Activated CD4-positive, alpha-beta T cell treated with anti-CD3 and anti-CD28 coated beads, Interleukin-2, amount 10 ng/mL, durations not matched to agents 24 days and 14 days (primary cell): Measurements from ENCODE around the gene SAMD4A. TPM values are rescaled to one million over a fixed set of nuclear protein-coding genes. Genes with fewer than 3 reads are reported as not detected.

Experiments used
- DNase-seq: peaks from one replicate; pipeline ENCODE4 v3.0.0; 2022
- H3K27ac Mint-ChIP-seq: one replicate; pipeline ENCODE4 v1.8.0; 2022; ENCODE audit warnings: mild to moderate bottlenecking, mixed read lengths
- H3K27me3 Mint-ChIP-seq: one replicate; pipeline ENCODE4 v1.8.0; 2022; ENCODE audit warnings: mixed read lengths
- H3K36me3 Mint-ChIP-seq: one replicate; pipeline ENCODE4 v1.8.0; 2022; ENCODE audit warnings: low read depth, mild to moderate bottlenecking, mixed read lengths
- H3K4me1 Mint-ChIP-seq: one replicate; pipeline ENCODE4 v1.8.0; 2021; ENCODE audit warnings: mixed read lengths
- H3K4me3 Mint-ChIP-seq: one replicate; pipeline ENCODE4 v1.8.0; 2022; ENCODE audit warnings: mild to moderate bottlenecking, moderate library complexity, mixed read lengths
- H3K9me3 Mint-ChIP-seq: one replicate; pipeline ENCODE4 v1.8.0; 2021; ENCODE audit warnings: mixed read lengths
- intact Hi-C: fragments of 100-400 bp; cut with micrococcal nuclease; formaldehyde crosslinking; loops from one replicate; pipeline ENCODE4 v1.15.1; 2023
- total RNA-seq: library from RNA; stranded (reverse); gene quantifications from 2 replicates; pipeline ENCODE4 v1.2.3, GENCODE V29; 2022

Gene SAMD4A
- total RNA-seq, 1 donor from 2014 or later, result 4.6 TPM

DNA sequence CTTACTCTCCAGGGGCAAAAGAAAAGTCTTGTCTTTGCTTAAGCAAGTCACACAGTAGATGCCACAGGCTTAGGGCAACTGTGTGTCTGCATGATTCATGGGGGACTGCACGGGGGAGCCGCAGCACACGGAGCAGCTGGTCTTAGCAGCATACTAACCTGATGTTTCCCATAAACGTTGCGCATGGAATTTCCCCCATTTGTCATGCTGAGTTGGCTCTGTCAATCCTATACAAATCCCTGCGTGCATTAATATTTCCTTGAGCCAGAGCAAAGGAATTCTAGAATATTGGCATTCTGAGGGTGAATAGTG, 71.2 kb downstream of the SAMD4A start:
- Mint-ChIP-seq H3K27ac (no peak overlapping the region), H3K4me3 (no peak overlapping the region), H3K4me1 (no peaks in the 10 kb centered on the region), H3K27me3 (peaks cover 5% of the 10 kb centered on the region), H3K36me3 (no peaks in the 10 kb centered on the region), H3K9me3 (no peaks in the 10 kb centered on the region)
- DNase-seq, result no peak
- intact Hi-C loops, result no loop called here

DNA sequence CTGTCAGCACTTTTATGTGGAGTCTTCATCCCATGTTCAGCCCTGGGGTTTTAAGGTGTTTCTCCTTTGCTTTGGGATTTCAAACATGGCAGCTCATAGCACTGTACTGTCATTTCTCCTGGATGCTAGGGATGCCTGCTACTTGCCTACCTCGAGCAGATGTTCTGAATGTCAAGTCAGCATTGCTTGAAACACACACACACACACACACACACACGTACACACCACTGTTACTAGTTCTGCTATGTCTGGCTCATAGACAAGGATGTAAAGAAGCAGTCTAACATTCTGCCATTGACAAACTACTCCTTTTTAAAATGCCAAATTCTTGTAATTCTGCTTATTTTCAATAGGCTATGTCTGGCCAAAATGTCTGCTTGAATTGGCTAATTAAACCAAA, 72.7 kb downstream of the SAMD4A start:
- Mint-ChIP-seq H3K4me3 (no peak overlapping the region), H3K36me3 (no peaks in the 10 kb centered on the region), H3K27me3 (peaks cover 5% of the 10 kb centered on the region), H3K4me1 (no peaks in the 10 kb centered on the region), H3K27ac (no peak overlapping the region), H3K9me3 (no peaks in the 10 kb centered on the region)
- no peak for DNase-seq
- intact Hi-C loops, result no loop called here

DNA sequence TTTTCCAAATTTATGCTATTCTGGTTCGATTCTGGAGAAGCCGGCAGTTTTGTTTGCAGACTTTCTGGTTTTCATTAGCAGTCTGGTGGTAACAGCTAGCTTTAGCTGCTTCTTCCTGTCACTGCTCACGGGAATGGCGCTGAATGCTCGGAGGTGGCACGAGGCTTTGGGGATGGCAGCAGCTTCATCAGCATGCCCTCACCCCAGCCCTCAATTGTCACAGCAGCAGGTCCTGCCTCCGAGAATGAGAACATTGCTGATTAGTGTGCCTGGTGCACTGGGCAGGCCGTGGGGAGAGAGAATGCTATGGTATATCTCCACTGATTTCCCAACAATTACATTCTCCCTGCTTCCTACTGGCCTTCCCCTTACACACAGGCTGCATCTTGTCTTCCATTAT, 73.6 kb downstream of the SAMD4A start:
- Mint-ChIP-seq H3K4me3 (no peak overlapping the region), H3K36me3 (no peaks in the 10 kb centered on the region), H3K9me3 (no peaks in the 10 kb centered on the region), H3K27ac (no peak overlapping the region), H3K4me1 (no peaks in the 10 kb centered on the region), H3K27me3 (peaks cover 5% of the 10 kb centered on the region)
- intact Hi-C loops, result no loop called here
- DNase-seq, result no peak

DNA sequence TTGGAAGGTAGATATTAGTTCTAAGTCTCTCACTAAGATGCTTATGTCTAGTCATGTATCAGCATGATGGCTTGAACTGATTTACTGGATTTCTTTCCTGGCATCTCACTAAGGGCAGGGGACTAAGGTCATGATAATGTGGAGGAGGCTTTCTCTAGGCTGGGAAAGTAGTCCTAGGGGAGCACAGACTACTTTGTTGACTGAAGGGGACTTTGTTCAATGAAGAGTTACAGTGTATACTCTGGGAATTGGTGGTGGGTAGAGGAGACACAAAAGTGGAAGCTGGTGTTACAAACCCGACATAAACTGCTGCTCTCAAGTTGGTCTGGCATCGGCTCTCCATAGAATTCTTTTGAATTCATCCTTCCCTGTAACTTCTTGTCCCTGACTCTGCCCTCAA, 75.2 kb downstream of the SAMD4A start:
- Mint-ChIP-seq H3K4me1 (peaks cover 2% of the 10 kb centered on the region), H3K9me3 (no peaks in the 10 kb centered on the region), H3K4me3 (no peak overlapping the region), H3K27me3 (peaks cover 5% of the 10 kb centered on the region), H3K36me3 (no peaks in the 10 kb centered on the region), H3K27ac (no peak overlapping the region)
- no peak for DNase-seq
- intact Hi-C loops, result loop anchor here (2.0 kb wide), 1 partner anchor 77 kb away; no protein-coding TSS in a partner anchor

DNA sequence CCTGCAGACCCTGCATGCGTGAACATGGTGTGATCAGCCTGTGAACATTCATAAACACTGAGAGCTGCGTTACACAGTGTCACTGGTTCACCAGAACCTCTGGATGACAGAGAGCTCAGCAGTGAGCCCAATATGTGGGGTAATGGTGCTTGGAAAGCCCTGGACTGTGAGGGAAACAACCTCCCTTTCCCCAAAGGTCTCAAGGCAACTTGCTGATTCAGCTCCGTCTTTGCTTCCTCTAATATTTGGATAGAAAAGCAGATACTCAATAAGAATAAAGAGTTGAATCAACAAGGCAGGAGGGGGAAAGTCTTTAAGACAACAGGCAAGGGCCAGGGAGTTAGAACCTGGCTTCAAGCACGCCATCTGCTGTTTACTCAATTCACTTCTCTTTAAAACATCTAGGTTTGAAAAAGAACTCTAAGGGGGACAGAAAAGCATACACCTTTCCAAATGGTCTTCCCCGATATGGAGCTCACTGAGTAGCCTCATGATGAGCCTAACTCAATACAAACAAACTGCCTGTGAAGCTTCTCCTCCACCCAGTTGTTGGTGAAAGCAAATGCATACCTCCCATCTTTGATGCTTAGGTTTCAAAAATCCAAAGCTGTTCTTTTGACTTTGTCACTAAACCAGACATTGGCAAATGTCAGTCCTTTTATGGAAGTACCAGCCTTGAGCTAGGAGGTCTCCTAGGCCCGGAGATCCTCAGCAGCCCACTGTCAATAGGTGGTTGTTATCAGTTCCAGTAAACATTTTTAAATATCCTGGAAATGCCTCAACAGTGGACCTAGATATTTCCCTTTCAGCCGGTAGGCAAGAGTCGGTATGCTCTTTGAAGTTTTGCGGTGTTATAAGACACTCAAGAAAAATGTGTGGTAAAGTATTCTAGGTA, 76.1 kb downstream of the SAMD4A start:
- peaks cover 5% of the 10 kb centered on the region for H3K27me3 Mint-ChIP-seq
- H3K9me3 Mint-ChIP-seq, result no peaks in the 10 kb centered on the region
- peak; percentile 66 for DNase-seq
- no peak overlapping the region for H3K27ac Mint-ChIP-seq
- intact Hi-C loops, result loop anchor here (2.0 kb wide), 1 partner anchor 78 kb away; no protein-coding TSS in a partner anchor
- H3K4me3 Mint-ChIP-seq, result no peak overlapping the region
- no peaks in the 10 kb centered on the region for H3K36me3 Mint-ChIP-seq
- peaks cover 2% of the 10 kb centered on the region for H3K4me1 Mint-ChIP-seq

DNA sequence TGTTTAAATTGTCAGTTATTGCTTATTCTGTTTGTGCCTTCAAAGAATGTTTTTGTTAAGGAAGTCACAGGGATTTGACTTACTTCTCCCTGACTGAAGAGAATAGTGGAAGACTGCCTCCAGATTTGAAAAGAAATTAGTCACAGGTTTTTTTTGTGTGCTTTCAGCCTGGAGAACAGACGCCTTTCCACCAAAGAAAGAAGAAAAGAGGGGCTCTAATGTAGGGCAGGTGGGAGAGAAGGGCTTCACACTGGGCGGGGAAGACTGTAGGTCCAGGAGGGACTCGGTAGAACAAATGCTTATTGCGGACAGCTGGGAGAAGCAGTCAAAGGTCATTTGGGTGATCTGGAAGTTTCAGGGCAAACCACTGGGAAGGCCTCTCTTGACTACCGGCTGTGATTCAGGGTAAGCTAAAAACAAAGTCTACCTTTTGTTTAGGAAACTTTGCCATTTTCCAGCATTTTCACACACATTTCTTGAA, 76.8 kb downstream of the SAMD4A start:
- peaks cover 5% of the 10 kb centered on the region for H3K27me3 Mint-ChIP-seq
- no peaks in the 10 kb centered on the region for H3K9me3 Mint-ChIP-seq
- H3K4me1 Mint-ChIP-seq, result peaks cover 2% of the 10 kb centered on the region
- no peak for DNase-seq
- intact Hi-C loops, result loop anchor here (2.0 kb wide), 1 partner anchor 79 kb away; no protein-coding TSS in a partner anchor
- no peaks in the 10 kb centered on the region for H3K36me3 Mint-ChIP-seq
- no peak overlapping the region for H3K27ac Mint-ChIP-seq
- H3K4me3 Mint-ChIP-seq, result no peak overlapping the region

DNA sequence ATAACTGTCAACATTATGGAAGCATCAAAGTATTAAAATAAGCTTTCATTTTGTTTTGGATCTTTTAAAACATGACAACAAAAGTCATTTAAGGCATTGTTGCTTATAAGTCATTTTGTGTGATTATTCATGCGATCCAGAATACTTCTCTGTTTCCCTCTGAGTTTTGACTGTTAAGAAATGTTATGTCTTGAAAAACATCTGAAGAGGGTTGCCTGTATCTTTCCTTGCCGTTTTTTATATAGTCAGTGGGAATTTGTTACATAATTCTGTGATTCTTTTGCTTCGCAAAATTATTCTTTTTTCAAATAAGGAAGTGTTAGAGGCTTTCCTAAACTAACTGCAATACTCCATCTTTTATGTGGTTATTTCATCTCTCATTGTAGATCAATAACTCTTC, 78.7 kb downstream of the SAMD4A start:
- Mint-ChIP-seq H3K27me3 (peaks cover 8% of the 10 kb centered on the region), H3K9me3 (no peaks in the 10 kb centered on the region), H3K36me3 (no peaks in the 10 kb centered on the region), H3K4me3 (no peak overlapping the region), H3K4me1 (peaks cover 6% of the 10 kb centered on the region), H3K27ac (no peak overlapping the region)
- intact Hi-C loops, result loop anchor here (1.0 kb wide), 1 partner anchor 23 kb away; no protein-coding TSS in a partner anchor
- no peak for DNase-seq

DNA sequence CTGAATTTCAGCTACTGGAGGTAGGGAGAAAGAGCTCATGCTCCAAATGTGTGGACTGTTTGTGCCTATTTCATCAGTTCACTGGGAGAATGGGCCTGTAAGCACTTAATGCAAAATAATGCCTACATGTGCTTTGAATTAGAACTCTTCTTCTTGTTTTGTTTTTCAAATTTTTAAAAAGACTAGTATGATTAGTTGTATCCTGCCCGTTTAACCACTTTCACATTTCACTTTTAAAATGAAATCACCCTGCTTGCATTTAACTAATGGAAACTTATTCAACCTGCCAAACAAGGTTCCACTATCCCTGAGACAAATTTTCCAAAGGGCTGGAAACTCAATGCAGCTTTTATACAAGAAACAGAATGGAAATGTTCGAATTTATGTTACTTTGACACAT, 79.7 kb downstream of the SAMD4A start:
- intact Hi-C loops, result loop anchor here (1.0 kb wide), 1 partner anchor 24 kb away; no protein-coding TSS in a partner anchor
- Mint-ChIP-seq H3K4me3 (no peak overlapping the region), H3K27me3 (peaks cover 6% of the 10 kb centered on the region), H3K36me3 (no peaks in the 10 kb centered on the region), H3K27ac (no peak overlapping the region), H3K9me3 (no peaks in the 10 kb centered on the region), H3K4me1 (peaks cover 7% of the 10 kb centered on the region)
- DNase-seq, result no peak

DNA sequence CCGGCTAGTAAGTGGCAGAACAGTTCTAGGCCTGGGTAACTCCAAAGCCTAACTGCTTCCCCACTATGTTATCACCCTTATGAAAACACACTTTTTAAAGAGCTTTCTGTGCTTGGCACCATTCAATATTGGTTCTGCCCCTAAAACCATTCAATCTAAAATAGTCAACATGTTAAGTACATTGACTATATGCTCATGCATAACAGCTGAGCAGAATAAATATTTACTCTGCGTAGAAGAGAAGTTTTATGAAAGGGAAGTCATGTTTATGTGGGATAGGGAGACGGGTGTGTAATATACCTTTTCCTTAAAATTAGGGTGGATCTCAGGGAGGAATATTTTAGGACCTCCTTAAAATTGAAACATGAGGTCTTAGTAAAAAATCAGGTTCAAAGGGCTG, 80.5 kb downstream of the SAMD4A start:
- intact Hi-C loops, result no loop called here
- Mint-ChIP-seq H3K27me3 (peaks cover 12% of the 10 kb centered on the region), H3K4me3 (no peak overlapping the region), H3K9me3 (no peaks in the 10 kb centered on the region), H3K4me1 (peaks cover 7% of the 10 kb centered on the region), H3K27ac (no peak overlapping the region), H3K36me3 (no peaks in the 10 kb centered on the region)
- no peak for DNase-seq

DNA sequence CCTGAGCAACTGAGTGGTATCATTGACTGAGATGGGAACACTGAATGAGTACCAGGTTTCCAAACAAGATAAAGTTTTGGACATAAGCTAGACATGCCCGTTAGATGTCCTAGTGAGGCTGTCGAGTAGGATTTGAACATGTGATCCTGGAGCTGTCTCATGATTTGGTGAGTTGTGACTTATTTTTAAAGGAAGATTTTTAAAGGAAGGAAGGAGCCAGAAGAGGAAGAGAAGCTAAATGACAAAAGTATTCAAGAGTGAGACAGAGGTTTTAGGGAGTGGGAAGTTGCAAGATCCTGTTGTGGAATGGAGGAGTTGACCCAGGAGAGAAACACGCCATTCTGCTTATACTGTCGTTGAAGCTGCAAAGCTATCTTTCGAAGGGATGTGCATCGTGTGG, 82.1 kb downstream of the SAMD4A start:
- Mint-ChIP-seq H3K36me3 (no peaks in the 10 kb centered on the region), H3K27ac (no peak overlapping the region), H3K4me1 (peaks cover 7% of the 10 kb centered on the region), H3K27me3 (peaks cover 20% of the 10 kb centered on the region), H3K9me3 (no peaks in the 10 kb centered on the region), H3K4me3 (no peak overlapping the region)
- intact Hi-C loops, result no loop called here
- DNase-seq, result no peak

DNA sequence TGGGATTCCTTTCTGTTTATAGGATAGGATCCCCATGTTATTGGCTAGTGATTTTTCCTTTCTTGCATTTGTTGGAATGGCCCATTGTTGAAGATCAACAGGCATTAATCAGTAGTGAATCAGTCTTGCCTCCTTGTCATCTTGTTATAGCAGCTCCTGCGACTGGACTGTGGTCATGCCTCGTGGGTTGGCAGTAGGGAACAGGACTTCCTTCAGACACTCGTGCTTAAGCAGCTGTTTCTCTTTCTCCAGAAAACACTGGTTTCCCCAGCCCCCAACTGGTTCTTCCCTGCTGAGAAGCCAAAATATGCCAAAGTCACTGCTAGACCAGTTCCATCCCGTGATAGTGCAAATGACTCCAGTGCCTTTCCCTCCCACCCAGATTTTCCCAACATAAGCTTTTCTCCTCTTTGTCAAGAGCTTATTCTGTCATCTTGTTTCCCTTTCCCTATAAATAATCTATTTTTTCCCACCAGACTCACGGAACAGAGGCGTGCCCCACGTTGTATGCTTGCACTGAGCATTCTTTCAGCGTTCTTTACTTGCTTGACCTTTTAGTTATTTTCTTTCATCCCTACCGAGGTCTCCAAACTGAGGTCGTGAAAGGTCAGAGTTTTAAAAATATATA, 83.5 kb downstream of the SAMD4A start:
- no peak overlapping the region for H3K4me3 Mint-ChIP-seq
- H3K4me1 Mint-ChIP-seq, result peaks cover 7% of the 10 kb centered on the region
- intact Hi-C loops, result no loop called here
- H3K36me3 Mint-ChIP-seq, result no peaks in the 10 kb centered on the region
- H3K9me3 Mint-ChIP-seq, result no peaks in the 10 kb centered on the region
- no peak overlapping the region for H3K27ac Mint-ChIP-seq
- H3K27me3 Mint-ChIP-seq, result peaks cover 22% of the 10 kb centered on the region
- DNase-seq, result no peak

DNA sequence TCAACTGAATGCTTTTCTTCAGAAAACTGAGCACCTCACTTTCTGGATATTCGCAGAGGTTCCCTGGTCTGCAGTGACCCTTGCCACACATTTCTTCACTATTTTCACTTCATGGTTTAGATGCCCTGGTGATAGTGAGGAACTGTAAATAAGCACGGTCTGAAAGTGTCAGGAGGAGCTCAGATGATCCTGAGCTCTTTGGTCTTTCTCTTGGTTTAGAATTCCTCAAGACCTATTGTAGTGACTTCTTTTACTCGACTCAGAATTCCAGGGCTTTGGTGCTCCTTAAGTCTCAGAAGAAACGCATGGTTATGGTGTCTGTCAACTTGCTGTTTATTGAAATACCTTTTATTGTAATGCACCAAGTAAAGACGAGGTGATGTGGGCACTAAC, 84.0 kb downstream of the SAMD4A start:
- DNase-seq, result no peak
- intact Hi-C loops, result no loop called here

DNA sequence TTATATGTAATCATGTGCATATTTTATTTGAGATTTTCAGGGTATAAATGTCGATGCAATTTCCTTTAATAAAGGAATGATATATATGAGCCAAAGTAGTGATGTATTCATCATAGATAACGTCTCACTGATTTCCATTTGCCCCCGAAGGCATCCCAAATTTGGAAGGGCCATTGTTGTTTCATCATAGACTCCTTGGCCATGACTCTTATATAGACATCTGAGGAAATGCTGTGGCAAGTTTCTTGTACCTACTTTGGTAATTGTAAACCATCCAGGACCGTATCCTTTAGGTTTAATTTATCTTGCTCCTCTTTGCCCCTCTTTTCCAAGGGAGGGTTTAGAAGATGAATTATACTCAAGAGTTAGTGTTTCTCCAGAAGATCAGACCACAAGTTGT, 84.7 kb downstream of the SAMD4A start:
- no peaks in the 10 kb centered on the region for H3K9me3 Mint-ChIP-seq
- peaks cover 6% of the 10 kb centered on the region for H3K4me1 Mint-ChIP-seq
- H3K36me3 Mint-ChIP-seq, result no peaks in the 10 kb centered on the region
- H3K4me3 Mint-ChIP-seq, result no peak overlapping the region
- intact Hi-C loops, result no loop called here
- no peak for DNase-seq
- no peak overlapping the region for H3K27ac Mint-ChIP-seq
- H3K27me3 Mint-ChIP-seq, result peaks cover 26% of the 10 kb centered on the region

More for the DNA sequence above, 84.0 kb downstream of the SAMD4A start:
- Mint-ChIP-seq H3K27ac (no peak overlapping the region), H3K9me3 (no peaks in the 10 kb centered on the region), H3K36me3 (no peaks in the 10 kb centered on the region), H3K4me3 (no peak overlapping the region), H3K27me3 (peaks cover 22% of the 10 kb centered on the region), H3K4me1 (peaks cover 7% of the 10 kb centered on the region)

DNA sequence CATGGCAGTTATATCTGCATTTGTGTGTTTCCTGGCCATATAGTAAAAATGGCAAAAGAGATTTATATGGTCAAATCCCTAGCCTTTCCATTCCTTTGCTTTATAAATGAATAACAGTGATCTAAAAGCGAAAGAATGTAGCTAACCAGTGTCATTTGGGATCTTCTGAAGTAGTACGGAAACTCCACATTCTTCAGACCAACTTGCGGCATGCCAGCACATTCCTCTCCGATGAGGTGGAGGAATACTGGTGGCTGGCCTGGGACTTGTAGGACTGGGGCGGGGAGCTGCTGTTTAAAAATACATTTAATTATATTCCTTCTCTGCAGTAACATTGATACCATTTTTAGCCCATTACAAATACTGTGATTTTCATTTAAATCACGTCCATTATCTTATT, 85.3 kb downstream of the SAMD4A start:
- no peaks in the 10 kb centered on the region for H3K36me3 Mint-ChIP-seq
- H3K4me1 Mint-ChIP-seq, result peaks cover 5% of the 10 kb centered on the region
- no peak overlapping the region for H3K27ac Mint-ChIP-seq
- H3K27me3 Mint-ChIP-seq, result peaks cover 26% of the 10 kb centered on the region
- intact Hi-C loops, result no loop called here
- no peaks in the 10 kb centered on the region for H3K9me3 Mint-ChIP-seq
- DNase-seq, result no peak
- no peak overlapping the region for H3K4me3 Mint-ChIP-seq
